Fibroblast of skin of left quadriceps (primary cell): ENCODE data around the gene ZNF236.
"Not testable (repeated sequence)": the region's sequence is repeated elsewhere in the genome, so short reads cannot be mapped to it uniquely, and the experiment has no call there.

Experiments
- DNase-seq, 2 experiments: peaks; one replicate each; pipeline ENCODE4 v3.0.0-alpha.2; 2013; ENCODE audit warnings: low read depth in 2 of 2

The ZNF236 gene

DNA sequence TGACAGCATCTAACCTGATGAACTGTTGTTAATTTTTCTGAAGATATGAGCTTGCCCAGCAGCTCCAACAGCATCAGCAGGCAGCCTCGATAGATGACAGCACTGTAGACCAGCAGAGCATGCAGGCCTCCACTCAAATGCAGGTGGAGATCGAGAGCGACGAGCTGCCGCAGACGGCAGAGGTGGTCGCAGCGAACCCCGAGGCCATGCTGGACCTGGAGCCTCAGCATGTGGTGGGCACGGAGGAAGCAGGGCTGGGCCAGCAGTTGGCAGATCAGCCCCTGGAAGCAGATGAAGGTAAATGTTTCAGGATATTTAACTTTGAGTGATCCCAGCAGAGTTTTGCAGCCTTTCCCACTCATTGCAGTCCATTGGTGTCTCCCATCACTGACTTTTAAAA, 85.9 kb downstream of the ZNF236 start:
- no peak for DNase-seq

DNA sequence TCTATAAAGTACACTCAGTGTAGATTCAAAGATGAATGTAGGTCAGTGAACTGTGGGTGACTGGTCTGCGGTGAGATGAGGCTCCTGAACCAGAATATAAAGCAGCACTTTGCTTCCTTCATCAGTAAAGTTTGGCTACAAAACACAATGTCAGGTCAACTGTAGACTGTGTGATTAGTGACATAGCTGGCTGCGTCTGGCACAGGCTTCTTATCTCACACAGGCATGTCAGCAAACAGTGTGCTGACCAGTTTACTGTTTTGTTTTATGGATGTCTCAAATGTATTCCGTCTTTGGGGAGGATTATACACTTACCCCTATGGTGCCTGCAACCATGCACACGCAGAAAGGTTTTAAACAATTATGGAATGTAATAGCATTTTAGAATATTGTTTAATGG, 87.1 kb downstream of the ZNF236 start:
- DNase-seq = no peak

DNA sequence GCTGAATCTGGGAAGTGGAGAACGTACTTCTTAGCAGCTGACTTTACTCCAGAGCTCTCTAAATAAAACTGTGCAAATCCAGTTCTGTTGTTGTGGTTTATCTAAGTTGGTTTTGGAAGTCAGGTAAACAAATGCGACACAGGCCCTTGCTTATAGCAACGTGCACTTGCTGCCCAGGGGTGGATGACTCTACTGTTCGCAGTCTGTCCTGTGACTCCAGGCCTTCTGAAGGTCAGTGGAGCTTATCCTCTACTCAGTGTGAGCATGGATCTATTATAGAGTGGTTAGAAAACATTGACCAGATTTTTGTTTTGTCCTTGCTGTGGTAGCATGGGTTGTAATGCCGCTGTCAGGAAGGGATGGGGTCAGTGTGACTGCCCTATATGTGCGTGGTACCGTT, 89.1 kb downstream of the ZNF236 start:
- no peak for DNase-seq

DNA sequence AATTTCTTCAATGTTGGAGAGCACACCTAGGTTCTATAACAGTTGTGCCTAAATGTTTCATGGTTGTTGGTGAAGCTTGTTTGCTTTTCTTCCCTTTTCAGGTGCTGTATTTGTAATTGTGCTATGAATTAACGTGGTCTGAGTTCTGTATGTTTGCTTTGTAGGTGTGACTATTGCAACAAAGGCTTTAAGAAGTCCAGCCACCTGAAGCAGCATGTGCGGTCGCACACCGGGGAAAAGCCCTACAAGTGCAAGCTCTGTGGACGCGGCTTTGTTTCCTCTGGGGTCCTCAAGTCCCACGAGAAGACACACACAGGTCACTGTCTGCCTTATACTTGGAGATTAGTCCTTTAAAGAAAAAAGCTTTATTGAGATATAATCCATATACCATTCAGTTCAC, 91.2 kb downstream of the ZNF236 start:
- DNase-seq = no peak

DNA sequence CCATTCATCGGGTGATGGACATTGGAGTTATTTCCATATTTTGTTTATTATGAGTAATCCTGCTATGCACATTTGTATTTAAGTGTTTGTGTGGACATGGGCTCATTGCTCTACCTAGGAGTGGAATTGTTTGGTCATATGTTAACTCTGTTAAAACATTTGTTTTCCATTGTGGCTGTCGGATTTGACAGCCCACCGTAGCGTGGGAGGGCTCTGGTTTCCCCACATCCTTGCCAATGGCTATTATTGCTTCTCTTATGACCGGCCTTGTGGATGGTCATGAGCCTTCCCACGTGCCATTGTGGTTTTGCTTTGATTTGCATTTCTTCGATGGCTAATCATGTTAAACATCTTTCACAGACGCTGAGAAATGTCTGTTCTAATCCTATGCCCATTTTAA, 92.0 kb downstream of the ZNF236 start:
- DNase-seq = no peak

DNA sequence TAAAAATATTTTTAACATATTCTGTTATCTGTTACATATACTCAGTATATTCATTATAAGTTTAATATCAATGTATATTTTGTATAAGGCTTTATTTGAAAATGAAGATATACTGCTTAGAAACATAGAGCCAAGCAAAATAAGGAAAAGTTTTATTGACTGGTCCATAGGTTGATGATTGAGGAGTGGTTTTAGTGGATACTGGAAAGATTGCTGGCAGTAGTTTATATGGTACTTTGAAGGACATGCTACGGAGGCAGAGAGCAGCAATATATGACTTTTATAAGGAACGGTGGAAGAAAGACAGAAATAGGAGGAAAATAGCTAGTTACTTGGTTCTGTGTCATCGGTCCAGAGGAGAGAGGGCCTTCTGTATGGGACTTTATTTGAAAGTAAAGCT, 92.4 kb downstream of the ZNF236 start:
- DNase-seq = no peak

DNA sequence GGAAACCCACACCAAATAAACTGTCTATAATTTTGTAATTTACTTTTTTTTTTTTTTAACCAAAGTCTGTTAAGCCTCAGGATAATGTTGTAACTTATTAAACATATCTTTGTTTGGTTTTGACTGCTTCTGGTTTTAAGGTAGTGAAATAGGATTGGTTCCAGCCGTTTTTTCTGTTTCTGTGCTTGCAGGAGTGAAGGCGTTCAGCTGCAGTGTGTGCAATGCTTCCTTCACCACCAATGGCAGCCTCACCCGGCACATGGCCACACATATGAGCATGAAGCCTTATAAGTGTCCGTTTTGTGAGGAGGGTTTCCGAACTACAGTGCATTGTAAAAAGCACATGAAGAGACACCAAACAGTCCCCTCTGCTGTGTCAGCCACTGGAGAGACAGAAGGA, 93.1 kb downstream of the ZNF236 start:
- no peak for DNase-seq

DNA sequence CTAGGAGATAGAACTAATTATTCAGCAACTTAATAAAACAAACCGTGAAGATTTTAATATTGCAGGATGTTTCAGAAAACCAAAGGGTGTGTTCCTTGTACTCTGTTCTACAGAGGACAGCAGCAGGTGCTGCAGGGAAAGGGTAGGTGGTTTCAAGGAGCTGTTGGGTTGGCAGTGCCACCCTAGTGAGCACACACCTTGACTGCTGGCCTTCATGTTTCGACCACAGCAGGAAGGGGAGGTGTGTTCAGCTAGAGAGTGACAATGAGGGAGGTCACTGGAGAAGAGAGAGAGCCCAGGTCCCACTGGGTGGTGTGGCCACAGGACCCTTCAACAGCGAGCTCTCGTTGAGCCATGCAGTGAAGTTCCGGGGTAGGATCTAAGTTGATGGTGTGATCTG, 98.6 kb downstream of the ZNF236 start:
- no peak for DNase-seq

DNA sequence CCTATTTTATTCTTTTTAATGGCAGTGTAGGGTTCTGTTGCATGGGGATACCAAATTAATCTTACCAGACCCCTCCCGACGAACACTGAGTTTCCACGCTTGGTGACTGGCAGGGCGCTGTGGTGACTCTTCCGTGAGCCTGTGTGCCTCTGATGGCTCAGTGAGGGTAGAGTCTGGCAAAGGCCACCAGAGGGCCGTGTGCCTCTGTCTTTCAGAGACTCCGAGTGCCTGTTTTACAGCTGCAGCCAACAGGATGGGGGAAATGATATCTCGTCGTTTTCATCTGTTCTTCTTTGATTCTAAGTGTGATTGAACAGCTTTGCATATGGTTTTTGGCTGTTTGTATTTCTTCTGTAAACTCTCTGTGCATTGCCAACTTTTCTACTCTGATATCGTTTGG, 99.8 kb downstream of the ZNF236 start:
- DNase-seq = peak in 1 of 2 experiments; percentile 13

DNA sequence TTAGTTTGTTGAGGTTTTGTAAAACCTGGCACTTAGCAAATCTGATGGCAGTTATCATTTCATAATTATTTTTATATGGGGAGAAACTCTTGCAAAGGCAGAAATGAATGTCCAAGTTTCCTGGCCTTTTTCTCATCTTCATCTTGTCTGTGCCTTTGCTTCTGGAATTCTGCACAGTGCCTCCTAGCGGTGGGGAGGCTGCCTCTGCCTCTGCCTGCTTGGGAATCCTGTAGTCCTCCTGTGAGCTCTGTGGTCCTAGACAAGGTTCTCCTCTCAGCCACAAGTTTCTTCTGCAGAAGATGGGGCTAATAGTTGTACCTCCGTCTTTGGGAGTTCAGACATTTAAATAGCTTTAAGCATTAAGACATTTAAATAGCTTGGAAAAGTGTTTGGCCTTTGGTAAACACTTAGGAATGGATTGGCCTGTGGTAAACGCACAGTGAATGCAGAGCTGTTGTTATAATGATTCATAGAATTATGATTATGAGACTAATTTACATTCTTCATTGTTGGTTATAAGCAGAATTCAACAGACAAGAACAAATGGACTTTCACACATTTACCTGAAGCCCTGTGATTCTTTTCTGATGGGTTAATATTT, 101.2 kb downstream of the ZNF236 start:
- DNase-seq = peak in 1 of 2 experiments; percentile 3

DNA sequence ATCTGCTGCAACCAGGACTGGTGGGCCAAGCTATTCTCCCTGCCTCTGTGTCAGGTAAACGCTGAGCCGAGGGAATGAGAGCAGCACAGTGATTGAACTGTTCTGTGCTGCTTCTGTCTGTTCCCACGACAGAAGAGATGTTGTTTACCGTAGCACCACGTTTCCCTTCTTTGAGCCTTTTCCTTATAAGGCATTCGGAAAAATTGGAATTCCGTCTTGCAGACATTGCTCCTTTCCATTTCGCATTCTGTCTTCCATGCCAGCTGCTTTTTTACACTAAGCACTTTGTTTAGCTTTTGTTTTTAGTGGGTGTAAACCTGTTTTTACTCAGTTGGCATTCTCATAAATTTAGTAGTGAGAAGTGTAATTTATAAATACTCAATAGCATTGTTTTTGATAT, 103.1 kb downstream of the ZNF236 start:
- DNase-seq = no peak

DNA sequence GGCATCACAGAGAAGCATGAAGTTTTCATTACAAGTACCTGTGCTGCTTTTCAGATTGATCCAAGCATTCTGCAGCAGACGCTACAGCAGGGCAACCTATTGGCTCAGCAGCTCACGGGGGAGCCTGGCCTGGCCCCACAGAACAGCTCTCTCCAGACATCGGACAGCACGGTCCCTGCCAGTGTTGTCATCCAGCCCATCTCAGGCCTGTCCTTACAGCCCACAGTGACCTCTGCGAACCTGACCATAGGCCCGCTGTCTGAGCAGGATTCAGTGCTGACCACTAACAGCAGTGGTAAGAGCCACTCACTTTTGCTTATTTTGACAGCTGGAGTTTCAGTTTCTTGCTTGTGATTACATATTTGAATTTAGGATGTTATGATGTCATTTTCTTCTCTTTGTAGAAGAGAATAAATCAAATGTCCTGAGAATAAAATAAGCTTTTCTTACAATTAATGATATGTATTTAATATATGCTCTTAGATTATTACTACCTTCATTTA, 104.9 kb downstream of the ZNF236 start:
- DNase-seq = no peak

DNA sequence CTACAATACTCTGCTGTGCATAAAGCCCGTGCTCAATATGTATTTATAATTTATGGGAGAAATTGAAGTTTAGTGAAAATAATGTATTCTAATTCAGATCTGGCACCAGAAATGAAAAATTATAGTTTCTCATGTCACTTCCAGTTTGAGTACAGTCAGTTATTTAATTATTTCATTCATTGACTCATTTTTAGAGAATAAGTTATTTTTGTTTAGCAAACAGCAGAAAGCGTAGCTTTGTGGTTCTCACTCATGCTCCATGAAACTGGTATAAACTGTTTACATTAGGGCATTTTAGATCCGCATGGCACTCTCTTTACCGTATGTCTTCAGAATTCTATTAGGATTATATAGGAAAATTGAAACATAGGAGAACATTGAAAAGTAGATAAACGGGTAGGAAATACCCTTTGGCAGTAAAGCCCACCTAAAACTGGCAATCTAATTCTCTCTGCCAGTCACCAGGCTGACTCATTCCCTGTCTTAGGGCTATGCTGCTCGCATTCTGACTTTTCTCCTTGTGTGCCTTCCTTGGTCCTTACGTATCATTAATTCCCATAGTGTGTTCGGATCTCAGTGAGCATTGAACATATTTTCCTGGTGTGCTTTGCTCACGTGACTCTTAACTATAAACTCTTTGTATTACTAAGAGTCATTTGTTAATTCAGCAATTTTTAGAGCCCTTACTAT, 106.0 kb downstream of the ZNF236 start:
- DNase-seq = no peak

DNA sequence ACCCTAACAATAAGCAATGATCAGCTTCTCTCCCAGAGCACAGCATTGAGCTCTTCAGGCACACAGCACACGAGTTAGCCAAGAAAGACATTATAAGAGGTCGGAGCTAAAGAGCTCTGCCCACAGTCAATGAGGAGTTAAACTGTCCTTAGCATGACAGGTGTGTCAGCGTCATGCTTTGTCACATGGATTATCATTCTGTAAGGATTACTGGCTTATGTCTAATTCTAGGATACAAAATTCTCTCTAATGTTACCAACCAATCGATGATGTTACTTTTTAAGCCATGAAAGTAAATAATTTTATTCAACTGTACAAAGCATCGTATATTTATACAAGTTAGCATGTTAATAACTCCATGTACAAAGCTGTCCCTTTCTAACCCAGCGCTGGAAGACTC, 108.8 kb downstream of the ZNF236 start:
- DNase-seq = no peak

DNA sequence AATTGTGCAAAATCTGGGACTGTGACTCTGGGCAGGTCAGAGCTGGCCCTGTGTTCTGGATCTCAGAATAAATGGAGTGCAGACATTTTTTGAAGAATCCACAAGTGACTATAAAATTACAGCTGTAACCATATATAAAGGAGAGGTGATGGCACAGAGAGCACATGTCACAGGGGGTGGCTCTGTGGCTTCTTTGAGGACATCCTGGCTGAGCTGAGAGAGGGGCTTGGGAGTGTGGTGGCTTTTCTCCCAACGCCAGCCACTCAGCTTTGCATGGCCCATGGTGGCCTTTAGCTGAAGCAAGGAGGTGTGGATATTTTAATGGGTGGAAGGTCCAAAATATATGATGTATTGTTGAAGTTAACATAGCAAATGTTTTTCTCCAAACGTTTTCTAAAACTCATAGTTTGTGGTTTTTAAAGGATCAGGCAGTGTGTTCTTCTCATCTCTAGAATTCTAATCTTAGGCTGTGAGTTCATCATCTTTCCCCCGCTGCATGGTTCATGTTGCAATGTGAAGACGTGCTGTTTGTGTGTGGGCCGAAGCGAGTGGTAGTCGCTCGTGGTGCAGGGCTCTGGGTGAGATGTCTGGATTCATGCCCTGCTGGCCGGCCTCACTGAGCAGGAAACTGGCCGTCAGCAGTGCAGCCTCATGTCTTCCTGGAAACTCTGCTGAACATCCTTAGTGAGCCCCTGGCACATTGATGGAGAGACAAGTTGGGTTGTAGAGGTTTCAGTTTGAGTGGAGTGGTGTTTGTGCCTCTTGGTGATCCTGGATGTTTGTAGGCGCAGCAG, 109.9 kb downstream of the ZNF236 start:
- DNase-seq = peak in 1 of 2 experiments; percentile 2

DNA sequence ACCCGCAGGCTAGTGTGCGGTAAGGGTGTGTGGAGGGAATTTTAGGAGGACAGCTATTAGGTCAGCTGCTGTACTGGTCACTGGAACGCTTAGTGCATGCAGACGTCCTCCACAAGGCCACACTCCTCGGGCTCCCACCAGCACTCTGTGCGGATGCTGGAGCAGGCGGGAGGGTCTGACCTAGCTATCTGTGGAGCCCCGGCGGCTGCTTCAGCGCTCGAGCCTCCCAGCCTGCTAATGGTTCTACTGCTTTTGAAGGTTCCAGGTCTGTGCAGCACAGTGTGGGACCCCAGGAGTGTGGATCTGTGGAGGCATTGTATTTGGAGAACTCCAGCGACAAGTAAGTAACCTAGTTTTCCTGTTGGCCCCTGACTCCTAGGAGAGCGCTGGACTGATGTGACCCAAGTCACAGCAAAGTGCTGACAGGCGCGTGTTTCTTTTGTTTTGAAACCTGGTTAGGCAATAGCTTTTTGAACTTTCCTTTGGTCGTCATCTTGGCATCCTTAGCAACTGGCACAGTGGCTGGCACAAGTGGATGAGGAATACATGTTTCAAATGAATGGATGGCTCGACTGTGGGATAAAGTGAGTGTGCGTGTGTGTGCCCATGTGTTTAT, 113.5 kb downstream of the ZNF236 start:
- DNase-seq = no peak

DNA sequence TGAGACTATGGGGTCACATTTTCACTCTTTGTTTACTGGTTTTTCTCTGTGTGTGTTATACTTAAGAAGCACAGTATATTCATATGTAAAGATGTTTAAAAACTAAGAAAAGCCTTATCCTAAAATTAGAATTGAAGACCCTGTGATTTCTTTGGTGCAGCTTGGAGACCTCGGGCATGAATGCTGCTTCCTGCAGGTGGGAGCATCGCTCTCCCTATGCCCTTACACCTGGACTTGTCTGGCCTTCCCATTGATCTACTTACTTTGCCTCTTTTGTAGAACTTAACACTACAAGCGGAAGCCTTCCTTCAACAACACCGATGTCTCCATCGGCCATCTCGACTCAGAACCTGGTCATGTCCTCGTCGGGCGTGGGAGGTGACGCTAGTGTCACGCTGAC, 114.5 kb downstream of the ZNF236 start:
- no peak for DNase-seq

DNA sequence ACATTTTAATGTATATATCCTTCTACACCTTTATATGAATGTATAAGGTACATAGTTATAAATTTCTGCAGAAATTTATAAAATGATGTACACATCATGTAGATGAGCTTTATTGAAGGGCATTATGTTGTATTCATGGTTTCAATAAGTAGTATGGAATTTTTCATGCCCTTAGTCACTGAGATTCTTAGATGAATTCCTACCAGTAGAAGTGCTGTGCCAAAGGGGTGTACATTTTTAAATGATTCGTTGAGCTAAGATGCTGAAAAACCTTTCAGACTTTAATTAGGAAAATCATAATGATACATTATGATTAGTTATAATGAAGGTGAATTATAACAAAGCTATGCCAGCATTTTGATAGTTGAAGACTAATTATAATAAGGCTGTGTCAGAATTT, 115.2 kb downstream of the ZNF236 start:
- no peak for DNase-seq

DNA sequence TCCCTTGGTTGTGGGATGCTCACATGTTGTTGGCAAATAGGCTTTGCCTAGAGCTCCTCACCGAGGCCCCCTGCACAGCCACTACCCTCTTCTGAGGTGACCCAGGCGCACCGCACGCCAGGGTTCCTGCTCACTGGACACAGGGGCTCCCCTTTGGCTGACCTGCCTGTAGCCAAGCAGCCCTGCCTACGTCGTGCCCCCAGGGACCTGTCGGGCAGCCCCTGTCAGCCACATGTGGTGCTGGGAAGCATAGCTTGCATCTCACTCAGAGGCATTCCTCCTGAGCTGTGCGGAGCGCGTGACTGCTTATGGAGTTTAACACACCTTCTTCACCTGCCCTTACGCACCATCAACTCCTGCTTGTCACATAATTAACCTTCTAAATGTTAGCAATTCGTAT, 116.3 kb downstream of the ZNF236 start:
- no peak for DNase-seq

DNA sequence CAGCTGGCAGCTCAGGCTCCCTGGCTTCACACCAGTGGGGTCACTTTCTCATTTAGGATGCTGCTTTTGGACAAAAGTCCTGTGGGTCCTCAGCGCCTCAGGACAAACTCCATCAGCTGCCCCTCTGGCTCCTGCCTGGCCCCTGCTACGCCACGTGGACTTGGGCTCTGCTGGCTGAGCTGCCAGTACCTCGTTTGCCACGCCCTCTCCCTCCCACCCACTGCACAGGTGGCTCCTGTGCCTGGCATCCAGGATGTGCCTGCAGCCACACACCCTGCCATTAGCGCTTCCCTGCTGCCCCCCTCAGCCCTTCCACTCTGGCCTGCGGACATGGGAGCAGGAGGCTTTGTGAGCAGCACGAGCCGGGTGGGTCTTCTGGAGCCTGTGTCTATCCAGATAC, 118.9 kb downstream of the ZNF236 start:
- no peak for DNase-seq

DNA sequence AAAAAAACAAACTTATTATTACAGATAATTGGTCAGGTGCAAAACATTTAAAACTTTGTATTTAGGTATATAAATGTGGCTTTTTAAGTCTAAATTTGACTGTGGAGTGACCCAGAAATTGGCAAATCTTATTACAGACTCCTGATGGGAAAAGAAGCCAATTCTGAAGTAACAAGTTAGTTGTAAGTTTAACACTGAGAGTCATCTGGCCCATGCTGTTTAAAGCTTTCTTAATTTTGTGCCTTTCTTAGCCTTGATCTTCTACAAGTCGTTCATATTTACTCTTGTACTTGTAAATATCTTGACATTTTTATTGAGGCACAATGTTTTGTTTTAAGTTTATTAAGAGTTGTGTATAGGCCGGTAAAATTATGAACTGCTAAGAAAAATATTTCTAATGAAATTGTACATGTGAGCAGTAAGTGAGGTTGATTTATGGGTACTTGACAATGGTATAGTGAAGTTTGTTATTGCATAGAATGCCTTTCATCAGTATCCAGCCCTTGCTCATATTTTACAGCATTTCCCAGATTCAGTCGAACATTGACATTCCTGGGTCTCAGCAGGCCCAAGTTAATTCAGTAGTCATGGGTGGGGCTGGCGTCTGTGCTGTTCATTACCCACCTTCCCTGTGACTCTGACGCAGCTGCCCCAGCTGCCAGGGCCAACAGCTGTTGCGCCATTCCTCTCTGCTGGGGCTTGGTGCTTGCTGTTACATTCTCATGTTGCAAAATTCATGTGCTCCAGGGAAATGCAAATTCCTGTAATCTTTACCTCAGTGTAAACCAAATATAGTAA, 121.4 kb downstream of the ZNF236 start:
- peak; percentile 69 to 75 for DNase-seq

DNA sequence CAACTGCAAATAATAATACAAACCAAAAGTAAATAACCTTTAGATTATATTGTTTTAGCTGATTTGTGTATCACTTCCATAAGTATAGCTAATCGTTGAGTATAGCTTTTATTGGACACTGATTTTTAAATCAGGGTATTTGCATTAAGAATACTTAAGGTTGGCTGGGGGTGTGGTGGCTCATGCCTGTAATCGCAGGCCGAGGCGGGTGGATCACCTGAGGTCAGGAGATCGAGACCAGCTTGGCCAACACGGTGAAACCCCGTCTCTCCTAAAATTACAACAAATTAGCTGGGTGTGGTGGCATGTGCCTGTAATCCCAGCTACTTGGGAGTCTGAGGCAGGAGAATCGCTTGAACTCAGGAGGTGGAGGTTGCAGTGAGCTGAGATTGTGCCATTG, 122.0 kb downstream of the ZNF236 start:
- not testable (repeated sequence) for DNase-seq
